GM13977 (cell line): Measurements from ENCODE around the gene DOCK9.

Source experiments
- DNase-seq: peaks from one replicate; pipeline ENCODE4 v3.0.0; 2012; ENCODE audit warnings: low spot score
- in situ Hi-C: fragments of 300-500 bp; cut with MboI; formaldehyde crosslinking; loops from one replicate; pipeline ENCODE4 v1.12.0; 2022; ENCODE audit warnings: low sequenced_read_pairs, low pct_unique_long_range_greater_than_20kb, mixed read lengths, inconsistent platforms; ENCODE audit not compliant: unreplicated experiment
- TF ChIP-seq, protein P1 (sequence below): IDR thresholded peaks from 2 replicates; pipeline ENCODE4 v1.5.1; 2012; ENCODE audit warnings: mild to moderate bottlenecking, control low read depth; ENCODE audit not compliant: insufficient read depth; ENCODE audit errors: extremely low read depth, missing control alignments

Gene DOCK9

DNA sequence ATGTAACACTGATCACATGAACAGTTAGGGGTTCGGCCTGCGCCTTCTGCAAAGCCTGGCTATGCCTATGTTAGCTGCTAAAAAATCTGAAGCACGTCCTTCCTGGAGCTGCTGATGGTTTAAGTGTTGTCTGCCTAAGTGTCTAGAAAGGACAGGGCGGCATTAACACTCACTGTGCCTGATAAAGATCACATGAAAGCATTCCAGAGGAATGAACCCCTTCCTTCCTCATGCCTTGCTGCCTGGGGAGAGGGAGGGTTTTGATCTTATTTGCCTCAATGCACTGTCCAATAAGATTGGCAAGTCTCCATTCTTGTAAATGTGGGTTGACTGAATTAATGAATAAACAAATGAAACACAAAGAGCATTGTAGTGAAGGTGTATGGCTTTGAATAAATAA lies 5.2 kb downstream of the DOCK9 start:
- TF ChIP-seq, protein P1, sequence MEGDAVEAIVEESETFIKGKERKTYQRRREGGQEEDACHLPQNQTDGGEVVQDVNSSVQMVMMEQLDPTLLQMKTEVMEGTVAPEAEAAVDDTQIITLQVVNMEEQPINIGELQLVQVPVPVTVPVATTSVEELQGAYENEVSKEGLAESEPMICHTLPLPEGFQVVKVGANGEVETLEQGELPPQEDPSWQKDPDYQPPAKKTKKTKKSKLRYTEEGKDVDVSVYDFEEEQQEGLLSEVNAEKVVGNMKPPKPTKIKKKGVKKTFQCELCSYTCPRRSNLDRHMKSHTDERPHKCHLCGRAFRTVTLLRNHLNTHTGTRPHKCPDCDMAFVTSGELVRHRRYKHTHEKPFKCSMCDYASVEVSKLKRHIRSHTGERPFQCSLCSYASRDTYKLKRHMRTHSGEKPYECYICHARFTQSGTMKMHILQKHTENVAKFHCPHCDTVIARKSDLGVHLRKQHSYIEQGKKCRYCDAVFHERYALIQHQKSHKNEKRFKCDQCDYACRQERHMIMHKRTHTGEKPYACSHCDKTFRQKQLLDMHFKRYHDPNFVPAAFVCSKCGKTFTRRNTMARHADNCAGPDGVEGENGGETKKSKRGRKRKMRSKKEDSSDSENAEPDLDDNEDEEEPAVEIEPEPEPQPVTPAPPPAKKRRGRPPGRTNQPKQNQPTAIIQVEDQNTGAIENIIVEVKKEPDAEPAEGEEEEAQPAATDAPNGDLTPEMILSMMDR: no peak
- in situ Hi-C loops: no loop called here
- no peak for DNase-seq

DNA sequence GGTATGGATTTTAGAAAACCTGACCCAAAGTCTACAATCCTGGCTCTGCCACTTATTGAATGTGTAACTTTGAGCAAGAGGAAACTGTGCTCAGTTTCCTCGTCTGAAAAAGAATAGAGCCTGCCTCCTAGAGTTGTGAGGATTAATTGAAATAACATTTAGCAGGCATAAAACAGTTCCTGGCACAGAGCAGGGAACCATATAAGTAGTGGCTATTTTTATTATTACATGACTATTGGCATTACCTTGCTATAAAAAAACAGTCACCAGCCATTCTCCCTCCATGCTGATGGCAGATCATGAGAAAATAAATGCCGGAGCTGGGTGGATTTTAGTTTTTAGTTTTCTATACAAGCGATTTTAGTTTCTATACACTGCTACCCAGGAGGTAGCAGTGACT lies 5.8 kb downstream of the DOCK9 start:
- in situ Hi-C loops: no loop called here
- TF ChIP-seq, protein P1: no peak
- no peak for DNase-seq

DNA sequence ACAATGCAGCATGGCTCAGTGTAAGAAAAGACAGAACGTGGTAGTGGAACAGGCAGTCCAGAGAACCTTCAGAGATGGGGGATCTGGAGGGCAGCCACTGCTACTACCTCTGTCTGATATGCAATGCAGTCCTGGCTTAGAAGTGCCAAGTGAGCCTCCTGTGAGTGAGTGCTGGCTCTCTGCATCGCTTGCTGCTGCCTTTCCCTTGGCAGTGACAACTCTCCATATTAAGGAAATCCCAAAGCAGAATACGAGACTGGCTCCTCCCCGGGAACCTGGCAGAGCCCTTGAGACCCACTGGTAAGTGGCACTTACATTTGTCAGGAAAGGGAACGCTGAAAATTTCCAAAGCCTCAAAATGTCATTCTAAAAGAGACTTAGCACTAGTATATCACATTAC lies 7.5 kb downstream of the DOCK9 start:
- DNase-seq: no peak
- TF ChIP-seq, protein P1: no peak
- in situ Hi-C loops: no loop called here

DNA sequence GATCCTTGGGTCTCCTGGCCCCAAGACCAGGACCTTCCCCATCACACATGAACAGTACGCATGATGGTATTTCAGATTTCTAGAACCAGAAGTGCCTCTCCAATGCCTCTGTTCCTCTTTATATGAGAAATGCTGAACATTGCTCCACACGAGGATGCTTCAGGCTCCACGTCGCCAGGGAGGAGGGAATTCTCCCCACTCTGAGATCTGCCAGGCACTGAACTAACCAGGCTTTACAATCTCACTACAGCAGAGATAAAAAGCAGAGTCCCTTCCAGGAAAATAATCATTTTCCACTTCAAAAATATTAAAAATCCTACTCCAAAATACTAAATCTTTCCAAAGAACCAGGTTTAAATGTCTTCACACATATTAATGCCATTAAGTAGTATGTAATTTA lies 10.4 kb downstream of the DOCK9 start:
- no peak for DNase-seq
- TF ChIP-seq, protein P1: no peak
- in situ Hi-C loops: no loop called here

DNA sequence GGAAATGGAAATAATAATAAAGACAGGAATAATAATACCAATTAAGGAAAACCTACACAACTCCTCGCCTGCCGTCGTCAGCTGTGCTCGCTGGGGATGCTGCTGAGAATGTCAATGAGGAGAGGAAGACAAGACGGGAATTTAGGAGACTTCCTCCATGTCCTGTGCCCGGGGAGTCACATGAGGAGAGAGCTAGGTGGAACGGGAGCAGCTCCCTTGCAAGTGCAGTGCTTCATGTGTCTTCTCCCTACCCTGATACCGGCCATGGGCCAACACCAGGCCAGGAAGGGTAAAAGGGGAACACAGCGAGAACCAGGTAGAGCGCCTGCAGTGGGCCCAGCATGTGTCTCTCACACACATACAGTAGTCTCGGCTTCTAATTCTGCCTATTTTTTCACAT lies 11.8 kb downstream of the DOCK9 start:
- in situ Hi-C loops: no loop called here
- DNase-seq: no peak
- TF ChIP-seq, protein P1: no peak

DNA sequence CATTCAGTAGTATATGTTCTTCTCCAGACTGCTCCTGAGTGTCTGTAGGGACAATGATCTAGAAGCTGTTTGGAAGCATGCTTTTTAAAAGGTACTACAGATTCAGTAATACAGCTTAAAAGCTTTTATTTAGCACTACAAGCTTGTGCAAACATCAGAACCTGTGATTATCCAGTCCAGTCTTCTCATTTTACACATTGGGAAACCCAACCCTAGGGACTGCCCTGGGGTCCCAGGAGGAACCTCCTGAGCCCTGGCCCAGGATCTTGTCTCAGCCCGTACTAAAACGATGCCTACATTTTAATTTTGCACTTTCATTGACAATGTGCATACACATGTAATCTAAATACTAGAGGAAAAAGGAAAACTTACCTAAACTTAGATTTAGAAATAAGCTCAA lies 12.5 kb downstream of the DOCK9 start:
- TF ChIP-seq, protein P1: no peak

DNA sequence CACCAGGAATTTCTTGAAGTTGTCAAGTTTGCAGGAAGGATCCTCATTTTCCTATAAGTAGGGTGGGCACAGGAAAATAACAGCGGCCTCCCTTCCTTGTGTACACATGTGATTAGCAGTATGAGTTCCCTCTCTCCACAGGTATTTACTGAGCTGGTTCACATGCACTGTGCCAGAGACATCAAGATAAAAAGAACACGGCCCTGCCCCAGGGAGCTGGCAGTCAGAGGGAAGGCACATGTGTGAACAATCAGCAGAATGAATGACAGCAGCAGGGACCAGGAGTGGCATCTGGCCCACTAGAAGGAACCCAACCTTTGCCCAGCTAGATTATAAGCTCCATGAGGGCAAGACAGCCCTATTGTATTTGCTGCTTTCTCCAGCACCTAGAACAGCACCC lies 13.9 kb downstream of the DOCK9 start:
- in situ Hi-C loops: no loop called here
- TF ChIP-seq, protein P1: no peak
- no peak for DNase-seq

More for the DNA sequence above, 12.5 kb downstream of the DOCK9 start:
- no peak for DNase-seq
- in situ Hi-C loops: no loop called here
